ENCODE data around the gene FAM163B. TPM values are rescaled to one million over a fixed set of nuclear protein-coding genes. Genes with fewer than 3 reads are reported as not detected.

Gene FAM163B
- total and polyA plus RNA-seq, 2 donors (not counting 1 experiment from before 2014, with no cell fraction given): not detected

GRCh38 chr9:133641861-133642595 lies 32.8 kb upstream of the FAM163B start:
- POLR2A ChIA-PET: no interaction called here
- Histone ChIP-seq H4K20me1 (ENCODE audit: control insufficient read depth, insufficient read depth, low read length, poor library complexity, severe bottlenecking) (no peaks in the 10 kb centered on the region), H3K27me3 (replicated peaks in 1 of 4; ENCODE audit: control extremely low read depth in 1 of 4, control insufficient read depth in 3 of 4, insufficient read depth in 4 of 4, low read length in 3 of 4) (peaks cover 0 to 2% (median 0%) of the 10 kb centered on the region in 4 experiments), H3K79me2 (ENCODE audit: control insufficient read depth, insufficient read depth, low read length) (no peaks in the 10 kb centered on the region), H2AFZ (ENCODE audit: insufficient read depth, low read depth, low read length, poor library complexity, severe bottlenecking) (no peak overlapping the region), H3K9ac (ENCODE audit: low read length) (no peak overlapping the region), H3K36me3 (replicated peaks in 1 of 2; ENCODE audit: control extremely low read depth in 1 of 2, control insufficient read depth in 1 of 2, extremely low read depth in 1 of 2, insufficient read depth in 2 of 2, low read length in 1 of 2) (no peaks in the 10 kb centered on the region), H3K27ac (ENCODE audit: low read length in 2 of 2) (no peak overlapping the region), H3K4me2 (replicated peaks; ENCODE audit: low read depth, low read length, poor library complexity, severe bottlenecking) (no peak overlapping the region), H3K9me3 (ENCODE audit: control extremely low read depth in 1 of 3, control insufficient read depth in 2 of 3, insufficient read depth in 1 of 3, low read length in 2 of 3) (no peaks in the 10 kb centered on the region), H3K4me3 (ENCODE audit: control extremely low read depth in 1 of 5, extremely low read depth in 1 of 5, insufficient read depth in 1 of 5, low read depth in 2 of 5, low read length in 4 of 5) (no peak overlapping the region), H3K4me1 (ENCODE audit: control insufficient read depth in 2 of 2, insufficient read depth in 2 of 2, low read length in 2 of 2) (no peaks in the 10 kb centered on the region)
- ATAC-seq (ENCODE audit: low read depth) (no peak), DNase-seq (no peak)
- H3K27ac Mint-ChIP-seq: no peak overlapping the region
- CTCF ChIA-PET: no interaction called here
- no peak for TF ChIP-seq CTCF (IDR thresholded peaks at IDR 0.05)
- TF ChIP-seq EZH2 (IDR thresholded peaks at IDR 0.05; ENCODE audit: borderline replicate concordance, insufficient read depth, low read depth, low read length, poor library complexity, severe bottlenecking): no peak
- no peaks in the 10 kb centered on the region for H3K4me1 Mint-ChIP-seq
- 89% methylated on average over 22 of the region's 25 CpGs for WGBS (ENCODE audit: insufficient coverage)
- no peak overlapping the region for H3K4me3 Mint-ChIP-seq
- no peaks in the 10 kb centered on the region for H3K9me3 Mint-ChIP-seq (ENCODE audit: insufficient read depth)
- peaks cover 5% of the 10 kb centered on the region for H3K27me3 Mint-ChIP-seq
- intact Hi-C loops (cut with micrococcal nuclease): no loop called here

- no peak overlapping the region for H3K4me2 ChIP-seq (replicated peaks; ENCODE audit: low read depth, low read length, poor library complexity, severe bottlenecking)
- no peaks in the 10 kb centered on the region for H3K4me1 ChIP-seq (ENCODE audit: control insufficient read depth in 2 of 2, insufficient read depth in 2 of 2, low read length in 2 of 2)
- no peak overlapping the region for H3K9ac ChIP-seq (ENCODE audit: low read length)
- H3K4me1 Mint-ChIP-seq: no peaks in the 10 kb centered on the region
- peaks cover 0 to 3% (median 0%) of the 10 kb centered on the region in 4 experiments for H3K27me3 ChIP-seq (replicated peaks in 1 of 4; ENCODE audit: control extremely low read depth in 1 of 4, control insufficient read depth in 3 of 4, insufficient read depth in 4 of 4, low read length in 3 of 4)
- no peaks in the 10 kb centered on the region for H3K9me3 Mint-ChIP-seq (ENCODE audit: insufficient read depth)
- H3K36me3 ChIP-seq (replicated peaks in 1 of 2; ENCODE audit: control extremely low read depth in 1 of 2, control insufficient read depth in 1 of 2, extremely low read depth in 1 of 2, insufficient read depth in 2 of 2, low read length in 1 of 2): no peaks in the 10 kb centered on the region
- no peak overlapping the region for H3K4me3 Mint-ChIP-seq
- ATAC-seq (ENCODE audit: low read depth) (no peak), DNase-seq (no peak)
- no peaks in the 10 kb centered on the region for H4K20me1 ChIP-seq (ENCODE audit: control insufficient read depth, insufficient read depth, low read length, poor library complexity, severe bottlenecking)
- peaks cover 9% of the 10 kb centered on the region for H3K27me3 Mint-ChIP-seq
- TF ChIP-seq EZH2 (IDR thresholded peaks at IDR 0.05; ENCODE audit: borderline replicate concordance, insufficient read depth, low read depth, low read length, poor library complexity, severe bottlenecking) (no peak), CTCF (IDR thresholded peaks at IDR 0.05) (no peak)
- ChIA-PET CTCF (no interaction called here), POLR2A (no interaction called here)
- no peak overlapping the region for H3K27ac ChIP-seq (ENCODE audit: low read length in 2 of 2)
- no peak overlapping the region for H3K27ac Mint-ChIP-seq
- intact Hi-C loops (cut with micrococcal nuclease): no loop called here
- 88% methylated on average over 7 of the region's 7 CpGs for WGBS (ENCODE audit: insufficient coverage)
- no peak overlapping the region for H3K4me3 ChIP-seq (ENCODE audit: control extremely low read depth in 1 of 5, extremely low read depth in 1 of 5, insufficient read depth in 1 of 5, low read depth in 2 of 5, low read length in 4 of 5)
- no peaks in the 10 kb centered on the region for H3K79me2 ChIP-seq (ENCODE audit: control insufficient read depth, insufficient read depth, low read length)
- H2AFZ ChIP-seq (ENCODE audit: insufficient read depth, low read depth, low read length, poor library complexity, severe bottlenecking): no peak overlapping the region
- H3K9me3 ChIP-seq (ENCODE audit: control extremely low read depth in 1 of 3, control insufficient read depth in 2 of 3, insufficient read depth in 1 of 3, low read length in 2 of 3): no peaks in the 10 kb centered on the region
These were observed 32.1 kb upstream of the FAM163B start for GRCh38 chr9:133641396-133641655.
